Prostate gland (tissue), 2 donors: ENCODE results near the gene LGALS8. TPM values are rescaled to one million over a fixed set of nuclear protein-coding genes. Genes with fewer than 3 reads are reported as not detected.

Source experiments
- DNase-seq: peaks from one replicate; pipeline ENCODE4 v3.0.0-alpha.2; 2019; ENCODE audit warnings: low spot score
- H3K27ac ChIP-seq, 2 donors: fragments of 200-600 bp; sonication (generic); 2 replicates each; pipeline ENCODE4 v1.5.1; 2017 to 2019
- H3K27me3 ChIP-seq: fragments of 200-600 bp; sonication (generic); replicated peaks from 2 replicates; pipeline ENCODE4 v1.5.1; 2019; ENCODE audit not compliant: insufficient read depth
- H3K36me3 ChIP-seq, 2 donors: fragments of 200-600 bp; sonication (generic); 1 replicate in 1 of 2; 2 replicates in 1 of 2; pipeline versions ENCODE4 v1.5.1 to v1.8.1; 2017 to 2019
- H3K4me1 ChIP-seq: fragments of 200-600 bp; sonication (generic); replicated peaks from 2 replicates; pipeline ENCODE4 v1.5.1; 2019
- H3K4me3 ChIP-seq, 2 donors: fragments of 200-600 bp; sonication (generic); 2 replicates each; pipeline ENCODE4 v1.5.1; 2017 to 2019
- H3K9me3 ChIP-seq: fragments of 200-600 bp; sonication (generic); 2 replicates; pipeline ENCODE4 v1.5.1; 2017
- CTCF ChIP-seq, 4 experiments: fragments of 200-600 bp in 2 of 4; fragments of 450-650 bp in 2 of 4; sonication (generic) in 2 of 4; IDR thresholded peaks; 1 replicate in 3 of 4; 2 replicates in 1 of 4; pipeline ENCODE4 v1.5.1; 2016 to 2019; ENCODE audit warnings: antibody characterized with exemption in 4 of 4, mild to moderate bottlenecking in 2 of 4, moderate library complexity in 2 of 4
- POLR2A ChIP-seq: fragments of 450-650 bp; IDR thresholded peaks from one replicate; pipeline ENCODE4 v1.6.1; 2016; ENCODE audit warnings: antibody characterized with exemption, mild to moderate bottlenecking
- POLR2AphosphoS5 ChIP-seq: sonication (generic); formaldehyde crosslinking; IDR thresholded peaks from one replicate; pipeline ENCODE4 v1.6.1; 2017; ENCODE audit warnings: antibody characterized with exemption
- WGBS: methylation state at CpG from one replicate; pipeline ENCODE4 v1.1.5; 2018; 5-methylcytosine and 5-hydroxymethylcytosine counted together
- intact Hi-C: fragments of 100-400 bp; cut with DNase I; formaldehyde crosslinking; loops from one replicate; pipeline ENCODE4 v1.14.2; 2022
- total RNA-seq, 2 donors: library from RNA; depleted of rRNA; stranded (reverse); fragments of >200 nt; gene quantifications; one replicate each; pipeline ENCODE4 v1.1.0, GENCODE V29; 2016

The LGALS8 gene
- total RNA-seq, 2 donors from 2014 or later = 86.0 to 119 TPM

DNA sequence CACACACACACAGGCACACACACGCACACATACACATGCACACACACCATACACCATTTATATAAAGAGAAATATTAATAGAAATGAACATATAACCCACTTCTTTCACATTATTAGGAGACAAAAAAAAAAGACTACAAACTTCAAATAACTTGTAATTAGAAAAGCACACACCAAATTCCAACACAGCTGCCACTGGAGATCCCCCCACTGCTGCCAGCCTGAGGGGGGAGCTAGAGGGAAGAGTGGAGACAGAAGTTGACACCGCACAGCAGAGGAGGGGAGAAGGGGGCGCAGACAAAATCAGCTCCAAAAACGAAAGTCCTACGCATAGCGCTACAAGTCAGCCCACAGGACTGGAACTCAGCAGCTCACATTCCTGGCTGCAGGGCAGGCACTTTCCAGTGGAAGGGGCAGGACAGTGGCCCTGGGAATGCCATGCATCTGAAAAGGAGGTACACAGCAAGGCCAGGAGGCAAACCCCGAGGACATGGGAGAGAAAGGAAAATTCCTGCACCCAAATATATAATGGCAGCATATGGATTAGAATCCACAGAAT, 36.5 kb downstream of the LGALS8 start:
- H3K9me3 ChIP-seq = no peaks in the 10 kb centered on the region
- no peak overlapping the region for H3K4me3 ChIP-seq
- no peaks in the 10 kb centered on the region for H3K4me1 ChIP-seq
- intact Hi-C loops = no loop called here
- DNase-seq = no peak
- no peaks in the 10 kb centered on the region for H3K27me3 ChIP-seq
- TF ChIP-seq CTCF (IDR thresholded peaks at IDR 0.05) = no peak
- no peak for TF ChIP-seq POLR2AphosphoS5
- TF ChIP-seq POLR2A = no peak
- 90% methylated on average over 7 of the region's 7 CpGs for WGBS
- H3K27ac ChIP-seq = no peak overlapping the region
- H3K36me3 ChIP-seq = peaks cover 2 to 7% of the 10 kb centered on the region in 2 donors

- no peak for DNase-seq
- WGBS = 84% methylated on average over 2 of the region's 2 CpGs
- no peaks in the 10 kb centered on the region for H3K9me3 ChIP-seq
- H3K36me3 ChIP-seq = no peaks in the 10 kb centered on the region
- TF ChIP-seq POLR2A (no peak), CTCF (IDR thresholded peaks at IDR 0.05) (no peak), POLR2AphosphoS5 (no peak)
- no peaks in the 10 kb centered on the region for H3K27me3 ChIP-seq
- intact Hi-C loops = no loop called here
- no peak overlapping the region for H3K27ac ChIP-seq
- no peaks in the 10 kb centered on the region for H3K4me1 ChIP-seq
- H3K4me3 ChIP-seq = no peak overlapping the region
Measured at GRCh38 chr1:236561976-236562375, 38.2 kb downstream of the LGALS8 start.

- intact Hi-C loops = no loop called here
- no peak overlapping the region for H3K4me3 ChIP-seq
- H3K27me3 ChIP-seq = no peaks in the 10 kb centered on the region
- no peaks in the 10 kb centered on the region for H3K9me3 ChIP-seq
- no peak overlapping the region for H3K27ac ChIP-seq
- WGBS = 93% methylated on average over 5 of the region's 5 CpGs
- DNase-seq = no peak
- H3K36me3 ChIP-seq = no peaks in the 10 kb centered on the region
- no peak for TF ChIP-seq POLR2AphosphoS5
- no peak for TF ChIP-seq POLR2A
- TF ChIP-seq CTCF (IDR thresholded peaks at IDR 0.05) = no peak
- H3K4me1 ChIP-seq = no peaks in the 10 kb centered on the region
Measured at GRCh38 chr1:236565530-236565929, 41.7 kb downstream of the LGALS8 start.

- TF ChIP-seq POLR2A (no peak), POLR2AphosphoS5 (no peak), CTCF (IDR thresholded peaks at IDR 0.05) (no peak)
- no peak overlapping the region for H3K27ac ChIP-seq
- no peak for DNase-seq
- peaks cover 0 to 3% of the 10 kb centered on the region in 2 donors for H3K36me3 ChIP-seq
- WGBS = 66% methylated on average over 2 of the region's 2 CpGs
- intact Hi-C loops = no loop called here
- no peaks in the 10 kb centered on the region for H3K4me1 ChIP-seq
- no peak overlapping the region for H3K4me3 ChIP-seq
- H3K9me3 ChIP-seq = no peaks in the 10 kb centered on the region
- no peaks in the 10 kb centered on the region for H3K27me3 ChIP-seq
Measured at GRCh38 chr1:236568285-236568894, 44.6 kb downstream of the LGALS8 start.

- no peak for TF ChIP-seq POLR2AphosphoS5
- TF ChIP-seq POLR2A = no peak
- no peak for TF ChIP-seq CTCF (IDR thresholded peaks at IDR 0.05)
- no peak for DNase-seq
- H3K36me3 ChIP-seq = peaks cover 0 to 3% of the 10 kb centered on the region in 2 donors
- H3K4me3 ChIP-seq = no peak overlapping the region
- H3K9me3 ChIP-seq = no peaks in the 10 kb centered on the region
- intact Hi-C loops = no loop called here
- 74% methylated on average over 3 of the region's 3 CpGs for WGBS
- no peaks in the 10 kb centered on the region for H3K27me3 ChIP-seq
- H3K27ac ChIP-seq = no peak overlapping the region
- H3K4me1 ChIP-seq = no peaks in the 10 kb centered on the region
Measured at GRCh38 chr1:236575523-236575922, 51.7 kb downstream of the LGALS8 start.
